Adrenal gland (tissue), 12 donors: Measurements from ENCODE around the gene CKAP4. TPM values are rescaled to one million over a fixed set of nuclear protein-coding genes. Genes with fewer than 3 reads are reported as not detected.

Experiments used
- DNase-seq, 7 donors: peaks; one replicate each; pipeline ENCODE4 v3.0.0-alpha.2; 2019 to 2020
- H3K27ac ChIP-seq, 5 donors: fragments of 200-600 bp; sonication (generic) in 4 of 5; 1 replicate in 3 of 5; 2 replicates in 2 of 5; pipeline versions ENCODE4 v1.5.1 to v1.8.0; 2016 to 2020; ENCODE audit warnings: mild to moderate bottlenecking in 1 of 5
- H3K27me3 ChIP-seq: fragments of 200-600 bp; 2 replicates; pipeline ENCODE4 v1.8.0; 2021
- H3K36me3 ChIP-seq, 2 donors: fragments of 200-600 bp; replicated peaks in 1 of 2; 1 replicate in 1 of 2; 2 replicates in 1 of 2; pipeline versions ENCODE4 v1.5.1 to v1.8.0; 2018 to 2022
- H3K4me1 ChIP-seq, 2 donors: fragments of 200-600 bp; replicated peaks in 1 of 2; 1 replicate in 1 of 2; 2 replicates in 1 of 2; pipeline versions ENCODE4 v1.5.1 to v1.8.0; 2018 to 2021
- H3K4me3 ChIP-seq, 4 donors: fragments of 200-600 bp; sonication (generic) in 3 of 4; one replicate each; pipeline ENCODE4 v1.5.1; 2016 to 2018
- H3K9me3 ChIP-seq, 3 donors: fragments of 200-600 bp; sonication (generic) in 1 of 3; replicated peaks in 1 of 3; 1 replicate in 2 of 3; 2 replicates in 1 of 3; pipeline versions ENCODE4 v1.5.1 to v1.8.0; 2016 to 2021
- POLR2A ChIP-seq, 2 donors: fragments of 450-650 bp; IDR thresholded peaks; one replicate each; pipeline ENCODE4 v1.6.1; 2017; ENCODE audit warnings: antibody characterized with exemption in 2 of 2, mild to moderate bottlenecking in 2 of 2, moderate library complexity in 1 of 2
- WGBS, 4 donors: extraction: QIAGEN DNeasy Blood & Tissue Kit in 2 of 4; methylation state at CpG; one replicate each; pipeline versions ENCODE4 v1.1.5 to v1.1.7; 2013 to 2017; 5-methylcytosine and 5-hydroxymethylcytosine counted together
- intact Hi-C, 2 donors: fragments of 100-400 bp; cut with DNase I; formaldehyde crosslinking; loops; one replicate each; pipeline versions ENCODE4 v1.14.1 to v1.15.0; 2022 to 2023
- polyA plus RNA-seq, 3 donors: library from polyadenylated mRNA; stranded (reverse); fragments of 200-250 nt in 2 of 3; fragments of 350-450 nt in 1 of 3; fragmentation: Illumina TruSeq in 1 of 3; extraction: RNeasy Lipid Tissue Mini Kit (QIAGEN cat#74804) in 1 of 3; gene quantifications; one replicate each; pipeline ENCODE4 v1.2.3, GENCODE V29; 2013 to 2014
- small RNA-seq, 2 donors: library from RNA; depleted of rRNA; stranded (forward); fragments of <200 nt; gene quantifications; one replicate each; pipeline ENCODE3, GENCODE V24; 2016
- total RNA-seq, 9 donors: library from RNA; depleted of rRNA in 4 of 9; stranded (reverse); fragments of >200 nt in 4 of 9; fragments of 120-200 nt in 1 of 9; fragmentation: NEBNext Ultra II Directional in 1 of 9; extraction: Animal tissue kit (Norgen Biotek cat#: 25700) in 1 of 9; gene quantifications; one replicate each; pipeline versions ENCODE4 v1.1.0 to v1.2.4, GENCODE V29; 2013 to 2023
- TF ChIP-seq, protein P1 (sequence below), 6 experiments: fragments of 450-650 bp in 4 of 6; fragments of 200-600 bp in 2 of 6; sonication (generic) in 1 of 6; IDR thresholded peaks; 1 replicate in 5 of 6; 2 replicates in 1 of 6; pipeline versions ENCODE4 v1.5.1 to v1.8.0; 2016 to 2021; ENCODE audit warnings: antibody characterized with exemption in 6 of 6, mild to moderate bottlenecking in 2 of 6, moderate library complexity in 1 of 6
- donor health status: healthy with polysubstance abuse.
- donor health status: Bipolar disorder and iron deficiency.
- donor health status: DM: yes; HTN: yes; CAD: no.
- donor health status: DM: no; HTN: no; CAD: no.
- donor health status: DM: no; HTN: no; CAD: no.
- donor health status: DM: yes; HTN: yes; CAD: no.

Gene CKAP4
- total and polyA plus RNA-seq, 12 donors = 11.0 to 101 (median 84.7) TPM

DNA sequence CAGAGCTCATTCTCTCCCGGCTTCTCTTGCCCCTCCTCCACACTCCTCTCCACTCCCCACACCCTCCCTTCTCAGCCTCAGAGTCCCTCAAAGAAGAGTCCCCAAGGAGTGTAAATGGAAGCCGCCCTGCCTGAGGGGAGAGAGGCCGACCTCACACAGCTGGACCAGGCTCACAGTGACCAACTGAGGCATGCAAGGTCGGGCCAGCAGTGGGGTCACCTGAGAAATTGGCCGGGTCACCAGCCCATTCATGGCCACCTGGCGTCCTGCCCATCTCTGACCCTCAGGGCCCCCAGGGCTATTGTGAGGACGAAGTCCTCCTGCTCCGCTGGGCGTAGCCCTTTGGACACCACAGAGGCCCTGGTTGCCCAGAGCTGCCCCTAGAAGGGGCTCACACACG lies 59.6 kb downstream of the CKAP4 start:
- no peak for TF ChIP-seq POLR2A (IDR thresholded peaks at IDR 0.05)
- TF ChIP-seq, protein P1, sequence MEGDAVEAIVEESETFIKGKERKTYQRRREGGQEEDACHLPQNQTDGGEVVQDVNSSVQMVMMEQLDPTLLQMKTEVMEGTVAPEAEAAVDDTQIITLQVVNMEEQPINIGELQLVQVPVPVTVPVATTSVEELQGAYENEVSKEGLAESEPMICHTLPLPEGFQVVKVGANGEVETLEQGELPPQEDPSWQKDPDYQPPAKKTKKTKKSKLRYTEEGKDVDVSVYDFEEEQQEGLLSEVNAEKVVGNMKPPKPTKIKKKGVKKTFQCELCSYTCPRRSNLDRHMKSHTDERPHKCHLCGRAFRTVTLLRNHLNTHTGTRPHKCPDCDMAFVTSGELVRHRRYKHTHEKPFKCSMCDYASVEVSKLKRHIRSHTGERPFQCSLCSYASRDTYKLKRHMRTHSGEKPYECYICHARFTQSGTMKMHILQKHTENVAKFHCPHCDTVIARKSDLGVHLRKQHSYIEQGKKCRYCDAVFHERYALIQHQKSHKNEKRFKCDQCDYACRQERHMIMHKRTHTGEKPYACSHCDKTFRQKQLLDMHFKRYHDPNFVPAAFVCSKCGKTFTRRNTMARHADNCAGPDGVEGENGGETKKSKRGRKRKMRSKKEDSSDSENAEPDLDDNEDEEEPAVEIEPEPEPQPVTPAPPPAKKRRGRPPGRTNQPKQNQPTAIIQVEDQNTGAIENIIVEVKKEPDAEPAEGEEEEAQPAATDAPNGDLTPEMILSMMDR (IDR thresholded peaks at IDR 0.05) = no peak
- H3K27ac ChIP-seq = no peak overlapping the region
- intact Hi-C loops = no loop called here
- no peaks in the 10 kb centered on the region for H3K9me3 ChIP-seq
- H3K27me3 ChIP-seq = peaks cover 6% of the 10 kb centered on the region
- H3K4me3 ChIP-seq = no peak overlapping the region
- no peak for DNase-seq
- no peaks in the 10 kb centered on the region for H3K4me1 ChIP-seq
- 44 to 60% (median 57%) methylated on average over 3 to 10 of the region's 10 CpGs for WGBS, 4 donors
- H3K36me3 ChIP-seq = no peaks in the 10 kb centered on the region

Small RNA genes lying within 50 kb of the gene (small RNA-seq; reads per million reads assigned to genes)
- 0 reads per million in 2 donors for gene RNU7-94P

Other genes with a start within 250 kb of the CKAP4 start
- 10 to 100 TPM in 5 of 9 donors, 1 to 10 TPM in 4; 4.1 to 15.1 (median 10.3) TPM for gene NUAK1, start 109.1 kb downstream of the CKAP4 start, total RNA-seq
- gene NUAK1, start 109.1 kb downstream of the CKAP4 start, polyA plus RNA-seq = 1 to 10 TPM; 2.4 to 4.6 (median 3.0) TPM
- 10 to 100 TPM; 13.1 to 70.4 (median 38.9) TPM for gene TCP11L2, start 54.7 kb upstream of the CKAP4 start, total RNA-seq
- 1 to 10 TPM; 2.3 to 10.0 (median 5.8) TPM for gene TCP11L2, start 54.7 kb upstream of the CKAP4 start, polyA plus RNA-seq
- 10 to 100 TPM in 8 of 9 donors, 1 to 10 TPM in 1; 9.8 to 22.4 (median 14.1) TPM for gene POLR3B, start 109.7 kb upstream of the CKAP4 start, total RNA-seq
- 10 to 100 TPM in 1 of 3 donors, 1 to 10 TPM in 2; 2.6 to 33.8 (median 2.7) TPM for gene POLR3B, start 109.7 kb upstream of the CKAP4 start, polyA plus RNA-seq